K562 (cell line): Measurements from ENCODE around the gene ECM1. TPM values are rescaled to one million over a fixed set of nuclear protein-coding genes. Genes with fewer than 3 reads are reported as not detected.
A peak's percentile ranks its signal among the peaks of the same experiment; 100 is the strongest.

Experiments used
- GABPA ChIP-seq: fragments of 200-800 bp; sonication (Bioruptor generic); conservative IDR thresholded peaks from 2 replicates; pipeline ENCODE4 v1.6.1; 2016; ENCODE audit warnings: low read depth, missing genetic modification characterization, missing compliant biosample characterization
- HMG20B ChIP-seq: fragments of 250-450 bp; sonication (Bioruptor Pico); IDR thresholded peaks from 2 replicates; pipeline ENCODE4 v1.5.0; 2021; ENCODE audit warnings: mild to moderate bottlenecking
- JUND ChIP-seq, 2 experiments: IDR thresholded peaks; 2 replicates in 1 of 2; 3 replicates in 1 of 2; pipeline ENCODE4 v1.6.1; 2011; ENCODE audit warnings: borderline replicate concordance in 2 of 2, low read depth in 2 of 2, low read length in 2 of 2, improper control_type of control experiment in 1 of 2, missing biosample characterization in 1 of 2, missing genetic modification characterization in 1 of 2, missing genetic modification reagents in 1 of 2
- KHSRP ChIP-seq: fragments of 450-650 bp; IDR thresholded peaks from 2 replicates; pipeline ENCODE4 v1.6.1; 2017
- KLF16 ChIP-seq: IDR thresholded peaks from 2 replicates; pipeline ENCODE4 v1.6.1; 2016; ENCODE audit warnings: antibody characterized with exemption
- LEF1 ChIP-seq: fragments of 450-650 bp; IDR thresholded peaks from 2 replicates; pipeline ENCODE4 v1.6.1; 2016; ENCODE audit warnings: mild to moderate bottlenecking
- MAZ ChIP-seq, 2 experiments: fragments of 450-650 bp in 1 of 2; sonication (generic) in 1 of 2; formaldehyde crosslinking; IDR thresholded peaks in 1 of 2; conservative IDR thresholded peaks in 1 of 2; 2 replicates each; pipeline versions ENCODE4 v1.4.0 to v1.5.0; 2020; ENCODE audit warnings: mild to moderate bottlenecking in 1 of 2, missing genetic modification reagents in 1 of 2
- MYNN ChIP-seq, 2 experiments: sonication (generic); formaldehyde crosslinking in 1 of 2; IDR thresholded peaks; 2 replicates each; pipeline versions ENCODE4 v1.5.0 to v1.6.1; 2016 to 2020; ENCODE audit warnings: antibody characterized with exemption in 1 of 2, missing genetic modification reagents in 1 of 2
- NR2F6 ChIP-seq: fragments of 450-650 bp; formaldehyde crosslinking; IDR thresholded peaks from 2 replicates; pipeline ENCODE4 v1.4.0; 2020; ENCODE audit warnings: mild to moderate bottlenecking
- POLR3A ChIP-seq: IDR thresholded peaks from 2 replicates; pipeline ENCODE4 v1.6.1; 2011; ENCODE audit warnings: borderline replicate concordance, mild to moderate bottlenecking, moderate library complexity; ENCODE audit not compliant: insufficient read length, insufficient read depth; ENCODE audit errors: extremely low read depth
- SAFB ChIP-seq: fragments of 200-400 bp; formaldehyde crosslinking; IDR thresholded peaks from 2 replicates; pipeline ENCODE4 v1.6.1; 2017; ENCODE audit warnings: low read depth, low read length, borderline replicate concordance
- SMAD4 ChIP-seq: fragments of 250-450 bp; sonication (Bioruptor Pico); conservative IDR thresholded peaks from 2 replicates; pipeline ENCODE4 v1.8.0; 2021; ENCODE audit warnings: inconsistent platforms, mild to moderate bottlenecking, moderate library complexity
- TCF3 ChIP-seq: sonication (generic); formaldehyde crosslinking; IDR thresholded peaks from 2 replicates; pipeline ENCODE4 v1.4.0; 2020; ENCODE audit warnings: mild to moderate bottlenecking, missing genetic modification reagents
- TEAD4 ChIP-seq, 2 experiments: sonication (generic) in 1 of 2; formaldehyde crosslinking in 1 of 2; IDR thresholded peaks; 2 replicates each; pipeline versions ENCODE4 v1.6.1 to v1.8.0; 2012 to 2022; ENCODE audit warnings: borderline replicate concordance in 1 of 2, inconsistent platforms in 1 of 2, low read length in 1 of 2, mild to moderate bottlenecking in 1 of 2, missing genetic modification reagents in 1 of 2
- ZNF695 ChIP-seq: fragments of 450-650 bp; formaldehyde crosslinking; IDR thresholded peaks from 2 replicates; pipeline ENCODE4 v1.4.0; 2020; ENCODE audit warnings: mild to moderate bottlenecking, moderate library complexity
- ZNF696 ChIP-seq: fragments of 250-450 bp; sonication (Bioruptor Pico); conservative IDR thresholded peaks from 2 replicates; pipeline ENCODE4 v1.4.0; 2020; ENCODE audit warnings: mild to moderate bottlenecking, moderate library complexity
- ZNF717 ChIP-seq: fragments of 250-450 bp; sonication (Bioruptor Pico); IDR thresholded peaks from 2 replicates; pipeline ENCODE4 v1.5.0; 2021
- polyA plus RNA-seq, 8 experiments: library from polyadenylated mRNA; depleted of rRNA in 4 of 8; stranded (reverse) in 5 of 8; unstranded in 3 of 8; fragments of >200 nt; fragmentation: Nextera tagmentation in 2 of 8; fragmentation: Illumina TruSeq in 1 of 8; extraction: Ambion mirVana in 2 of 8; extraction: Trizol in 1 of 8; gene quantifications; 2 replicates each; pipeline versions ENCODE4 v1.2.1 to v1.2.3, GENCODE V29; 2011 to 2014; ENCODE audit warnings: inconsistent platforms in 1 of 8, missing spikeins in 1 of 8
- total RNA-seq, 7 experiments: library from RNA; depleted of rRNA in 6 of 7; stranded (reverse); fragments of >200 nt in 6 of 7; fragmentation: Illumina TruSeq in 2 of 7; extraction: Trizol in 2 of 7; gene quantifications; 2 replicates each; pipeline versions ENCODE4 v1.2.1 to v1.2.3, GENCODE V29; 2011 to 2021; ENCODE audit warnings: low replicate concordance in 1 of 7
- TF ChIP-seq, protein P1 (sequence below): fragments of 250-450 bp; sonication (Bioruptor Pico); IDR thresholded peaks from 2 replicates; pipeline ENCODE4 v1.4.0; 2020; ENCODE audit warnings: borderline replicate concordance
- TF ChIP-seq, protein P2 (sequence below): fragments of 450-650 bp; IDR thresholded peaks from 2 replicates; pipeline ENCODE4 v1.6.1; 2018; ENCODE audit not compliant: partially characterized antibody

Gene ECM1
- total and polyA plus RNA-seq, 9 of the 15 experiments (the other 6 are each of a cell fraction or from before 2014, with no cell fraction given) = 6.6 to 52.2 (median 12.8) TPM

DNA sequence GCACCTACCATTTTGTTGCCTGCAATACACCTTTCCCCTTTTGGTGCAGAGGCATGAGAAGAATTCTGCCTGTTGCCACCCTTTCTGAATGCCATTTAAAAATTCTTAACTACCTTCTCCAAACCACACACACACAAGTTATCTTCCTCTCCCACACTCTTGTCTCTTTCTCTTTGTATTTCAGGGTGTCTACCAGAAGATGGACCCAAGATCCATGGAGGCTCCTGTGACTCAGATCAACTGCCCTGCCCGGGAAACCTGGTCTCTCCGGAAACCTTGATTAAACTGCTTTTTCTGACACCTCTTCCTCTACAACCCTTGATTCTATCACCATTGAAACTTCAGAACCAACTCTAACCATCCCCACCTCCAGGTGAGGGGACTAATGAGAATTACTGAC, 23.0 kb upstream of the ECM1 start (continued):
- TF ChIP-seq HMG20B = no peak
- TF ChIP-seq NR2F6 = no peak
- TF ChIP-seq TCF3 = peak; percentile 46
- TF ChIP-seq KHSRP = no peak
- 0 out of 4 replicates have a peak, but pooled peaks of 1 of the 2 experiments have one; percentile 25 for TF ChIP-seq MAZ (CRISPR knock-in tag; conservative IDR thresholded peaks at IDR 0.05 in 1 of 2, IDR thresholded peaks at IDR 0.05 in 1 of 2)
- TF ChIP-seq KLF16 = 0 out of 2 replicates have a peak, but pooled peaks have one; percentile 4
- no peak for TF ChIP-seq ZNF696
- TF ChIP-seq ZNF717 (CRISPR knock-in tag) = no peak
- TF ChIP-seq SMAD4 (CRISPR knock-in tag) = peak; percentile 27; the same call in 1 of the 2 replicates
- TF ChIP-seq ZNF695 (CRISPR knock-in tag) = no peak
- TF ChIP-seq GABPA (tag) = no peak
- no peak for TF ChIP-seq MYNN (IDR thresholded peaks at IDR 0.05)
- no peak for TF ChIP-seq MYNN (CRISPR knock-in tag; IDR thresholded peaks at IDR 0.05)
- no peak for TF ChIP-seq LEF1
- TF ChIP-seq, protein P1, sequence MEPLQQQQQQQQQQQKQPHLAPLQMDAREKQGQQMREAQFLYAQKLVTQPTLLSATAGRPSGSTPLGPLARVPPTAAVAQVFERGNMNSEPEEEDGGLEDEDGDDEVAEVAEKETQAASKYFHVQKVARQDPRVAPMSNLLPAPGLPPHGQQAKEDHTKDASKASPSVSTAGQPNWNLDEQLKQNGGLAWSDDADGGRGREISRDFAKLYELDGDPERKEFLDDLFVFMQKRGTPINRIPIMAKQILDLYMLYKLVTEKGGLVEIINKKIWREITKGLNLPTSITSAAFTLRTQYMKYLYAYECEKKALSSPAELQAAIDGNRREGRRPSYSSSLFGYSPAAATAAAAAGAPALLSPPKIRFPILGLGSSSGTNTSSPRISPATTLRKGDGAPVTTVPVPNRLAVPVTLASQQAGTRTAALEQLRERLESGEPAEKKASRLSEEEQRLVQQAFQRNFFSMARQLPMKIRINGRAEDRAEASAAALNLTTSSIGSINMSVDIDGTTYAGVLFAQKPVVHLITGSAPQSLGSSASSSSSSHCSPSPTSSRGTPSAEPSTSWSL (CRISPR knock-in tag) = no peak
- TF ChIP-seq TEAD4 (IDR thresholded peaks at IDR 0.05; ENCODE audit: low read length) = 0 out of 2 replicates have a peak, but pooled peaks have one; percentile 12
- TF ChIP-seq TEAD4 (CRISPR knock-in tag; IDR thresholded peaks at IDR 0.05; ENCODE audit: borderline replicate concordance) = no peak
- TF ChIP-seq JUND (IDR thresholded peaks at IDR 0.05; ENCODE audit: borderline replicate concordance, low read depth, low read length) = peak; percentile 50; the same call in 1 of the 2 replicates
- no peak for TF ChIP-seq JUND (tag; IDR thresholded peaks at IDR 0.05; ENCODE audit: borderline replicate concordance, low read depth, low read length)
- no peak for TF ChIP-seq POLR3A
- TF ChIP-seq SAFB = no peak
- TF ChIP-seq, protein P2, sequence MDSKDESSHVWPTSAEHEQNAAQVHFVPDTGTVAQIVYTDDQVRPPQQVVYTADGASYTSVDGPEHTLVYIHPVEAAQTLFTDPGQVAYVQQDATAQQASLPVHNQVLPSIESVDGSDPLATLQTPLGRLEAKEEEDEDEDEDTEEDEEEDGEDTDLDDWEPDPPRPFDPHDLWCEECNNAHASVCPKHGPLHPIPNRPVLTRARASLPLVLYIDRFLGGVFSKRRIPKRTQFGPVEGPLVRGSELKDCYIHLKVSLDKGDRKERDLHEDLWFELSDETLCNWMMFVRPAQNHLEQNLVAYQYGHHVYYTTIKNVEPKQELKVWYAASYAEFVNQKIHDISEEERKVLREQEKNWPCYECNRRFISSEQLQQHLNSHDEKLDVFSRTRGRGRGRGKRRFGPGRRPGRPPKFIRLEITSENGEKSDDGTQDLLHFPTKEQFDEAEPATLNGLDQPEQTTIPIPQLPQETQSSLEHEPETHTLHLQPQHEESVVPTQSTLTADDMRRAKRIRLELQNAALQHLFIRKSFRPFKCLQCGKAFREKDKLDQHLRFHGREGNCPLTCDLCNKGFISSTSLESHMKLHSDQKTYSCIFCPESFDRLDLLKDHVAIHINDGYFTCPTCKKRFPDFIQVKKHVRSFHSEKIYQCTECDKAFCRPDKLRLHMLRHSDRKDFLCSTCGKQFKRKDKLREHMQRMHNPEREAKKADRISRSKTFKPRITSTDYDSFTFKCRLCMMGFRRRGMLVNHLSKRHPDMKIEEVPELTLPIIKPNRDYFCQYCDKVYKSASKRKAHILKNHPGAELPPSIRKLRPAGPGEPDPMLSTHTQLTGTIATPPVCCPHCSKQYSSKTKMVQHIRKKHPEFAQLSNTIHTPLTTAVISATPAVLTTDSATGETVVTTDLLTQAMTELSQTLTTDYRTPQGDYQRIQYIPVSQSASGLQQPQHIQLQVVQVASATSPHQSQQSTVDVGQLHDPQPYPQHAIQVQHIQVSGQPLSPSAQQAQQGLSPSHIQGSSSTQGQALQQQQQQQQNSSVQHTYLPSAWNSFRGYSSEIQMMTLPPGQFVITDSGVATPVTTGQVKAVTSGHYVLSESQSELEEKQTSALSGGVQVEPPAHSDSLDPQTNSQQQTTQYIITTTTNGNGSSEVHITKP = peak; percentile 18
